Stimulated activated CD4-positive, alpha-beta T cell treated with anti-CD3 and anti-CD28 coated beads, Interleukin-15, amount 100 ng/mL, for 48 hours (primary cell): ENCODE results near the gene NPHP4.
"Not testable (repeated sequence)": the region's sequence is repeated elsewhere in the genome, so short reads cannot be mapped to it uniquely, and the experiment has no call there.

Experiments
- DNase-seq, 2 donors: peaks; one replicate each; pipeline ENCODE4 v3.0.0-alpha.2; 2020; ENCODE audit warnings: low read depth in 2 of 2

The NPHP4 gene

DNA sequence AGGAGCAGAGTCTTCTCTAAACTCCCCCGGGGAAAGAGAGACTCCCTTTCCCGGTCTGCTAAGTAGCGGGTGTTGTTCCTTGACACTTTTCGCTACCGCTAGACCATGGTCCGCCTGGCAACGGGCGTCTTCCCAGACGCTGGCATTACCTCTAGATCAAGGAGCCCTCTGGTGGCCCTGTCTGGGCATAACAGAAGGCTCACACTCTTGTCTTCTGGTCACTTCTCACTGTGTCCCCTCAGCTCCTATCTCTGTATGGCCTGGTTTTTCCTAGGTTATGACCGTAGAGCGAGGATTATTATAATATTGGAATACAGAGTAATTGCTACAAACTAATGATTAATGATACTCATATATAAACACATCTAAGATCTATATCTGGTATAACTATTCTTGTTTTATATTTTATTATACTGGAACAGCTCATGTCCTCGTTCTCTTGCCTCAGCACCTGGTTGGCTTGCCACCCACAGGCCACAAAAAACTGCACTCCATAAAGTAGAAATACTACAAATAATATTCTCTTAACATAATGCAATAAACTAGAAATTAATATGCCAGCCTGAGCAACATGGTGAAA is 98.4 kb downstream of the NPHP4 start:
- DNase-seq = not testable (repeated sequence)

DNA sequence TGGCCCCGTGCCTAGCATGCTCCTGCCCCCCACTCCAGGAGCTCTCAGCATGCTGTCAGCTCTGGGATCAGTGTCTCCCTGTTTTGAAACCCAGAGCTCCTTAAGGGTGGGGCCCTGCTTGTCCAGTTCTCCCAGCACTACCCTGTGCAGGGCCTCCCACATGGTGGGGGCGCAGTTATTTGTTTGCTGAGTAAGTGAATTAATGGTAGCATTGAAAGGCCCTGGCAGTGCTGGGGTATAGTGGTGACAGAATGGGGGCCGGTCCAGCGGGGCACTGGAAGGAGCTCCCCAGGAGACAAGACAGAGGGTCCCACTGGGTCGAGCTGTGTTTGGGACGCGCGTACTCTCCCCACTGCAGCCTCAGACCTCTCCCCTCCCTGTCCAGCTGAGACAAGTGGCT is 99.9 kb downstream of the NPHP4 start:
- no peak for DNase-seq

DNA sequence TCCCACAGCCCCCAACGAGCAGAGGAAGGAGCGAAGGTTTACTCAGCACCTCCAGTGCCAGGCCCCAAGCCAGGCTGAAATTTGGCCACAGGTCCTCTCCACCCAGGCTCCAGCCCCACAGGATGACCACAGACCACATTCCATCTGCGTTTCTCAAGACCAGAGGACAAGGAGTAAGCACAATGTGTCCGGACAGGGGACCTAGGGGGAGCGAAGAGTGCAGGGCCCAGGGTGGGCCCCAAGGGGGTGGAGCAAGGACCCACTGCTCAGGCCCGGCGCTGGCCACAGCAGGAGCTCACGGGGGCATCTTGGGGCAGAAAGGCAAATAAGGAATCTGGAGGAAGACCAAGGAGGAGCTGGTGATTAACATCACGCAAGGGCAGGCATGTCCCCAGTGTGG is 100.5 kb downstream of the NPHP4 start:
- DNase-seq = no peak

DNA sequence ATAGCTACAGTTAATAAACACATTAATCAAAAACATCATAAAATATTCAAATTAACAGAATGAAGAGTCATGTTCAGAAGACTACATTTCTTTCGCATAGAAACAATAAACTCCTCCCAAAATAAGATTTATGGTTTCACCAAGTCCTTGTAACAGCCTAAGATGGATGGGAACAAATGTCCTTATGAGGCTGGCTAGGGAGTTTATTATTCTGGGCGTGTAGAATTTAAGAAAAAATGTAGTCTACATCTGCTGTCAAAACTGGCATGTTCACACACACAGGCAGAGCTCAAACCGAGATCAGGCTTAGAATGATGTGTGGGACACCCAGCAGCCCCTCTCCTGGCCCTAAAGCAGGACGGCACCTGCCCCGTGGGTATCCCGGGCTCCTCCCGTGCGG is 101.1 kb downstream of the NPHP4 start:
- DNase-seq = no peak

DNA sequence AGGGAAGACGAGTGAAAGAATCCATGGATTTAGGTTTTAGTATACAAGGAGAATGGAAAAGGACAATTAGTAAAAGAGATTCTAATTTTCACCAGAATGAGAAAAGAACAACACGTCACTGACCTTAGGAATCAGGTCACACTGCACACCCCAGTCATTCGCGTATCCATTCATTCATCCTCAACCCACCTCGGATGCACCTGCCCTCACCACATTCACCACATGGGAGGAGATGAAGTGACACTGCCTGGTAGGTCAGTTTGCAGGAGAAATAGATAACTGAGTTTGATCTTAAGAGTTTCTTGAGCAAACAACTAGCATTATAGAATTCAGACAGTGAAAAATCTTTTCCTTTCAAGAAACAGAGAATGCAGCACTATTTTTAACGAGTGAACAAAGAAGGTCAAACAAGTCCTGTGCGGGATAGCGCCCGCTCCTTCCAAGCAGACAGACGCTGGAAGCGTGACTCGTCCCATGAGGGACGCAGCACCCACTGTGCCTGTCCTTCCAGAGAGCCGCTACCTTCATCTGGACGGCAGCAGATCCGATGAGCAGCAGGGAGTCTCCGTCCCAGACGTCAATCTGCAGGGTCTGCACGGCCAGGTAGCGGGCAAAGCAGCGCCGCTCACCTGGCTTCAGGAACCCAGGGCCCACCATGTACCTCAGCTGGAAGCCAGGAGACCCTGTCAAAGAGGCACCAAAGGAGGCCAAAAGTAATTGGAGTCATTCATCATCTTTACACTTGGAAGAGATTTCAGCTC is 101.7 kb downstream of the NPHP4 start:
- DNase-seq = no peak

DNA sequence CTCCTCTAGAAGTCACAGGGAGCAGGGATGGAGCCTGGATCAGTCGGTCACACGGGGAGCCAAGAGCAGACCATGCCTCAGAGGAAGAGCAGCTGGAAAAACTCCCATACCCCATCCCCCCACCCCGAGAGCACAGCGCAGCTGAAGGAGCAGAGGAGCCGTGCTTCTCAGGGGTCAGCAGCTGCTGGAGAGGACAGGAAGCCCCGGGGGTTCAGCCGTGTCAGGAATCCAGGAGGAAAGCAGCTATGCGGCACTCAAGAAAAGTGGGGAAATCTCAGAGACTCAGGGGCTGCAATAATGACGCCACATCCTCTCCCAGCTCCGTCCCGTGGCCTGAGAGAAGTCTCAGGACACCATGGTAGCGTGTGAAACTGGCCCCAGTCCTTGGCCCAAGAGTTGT is 102.3 kb downstream of the NPHP4 start:
- no peak for DNase-seq

DNA sequence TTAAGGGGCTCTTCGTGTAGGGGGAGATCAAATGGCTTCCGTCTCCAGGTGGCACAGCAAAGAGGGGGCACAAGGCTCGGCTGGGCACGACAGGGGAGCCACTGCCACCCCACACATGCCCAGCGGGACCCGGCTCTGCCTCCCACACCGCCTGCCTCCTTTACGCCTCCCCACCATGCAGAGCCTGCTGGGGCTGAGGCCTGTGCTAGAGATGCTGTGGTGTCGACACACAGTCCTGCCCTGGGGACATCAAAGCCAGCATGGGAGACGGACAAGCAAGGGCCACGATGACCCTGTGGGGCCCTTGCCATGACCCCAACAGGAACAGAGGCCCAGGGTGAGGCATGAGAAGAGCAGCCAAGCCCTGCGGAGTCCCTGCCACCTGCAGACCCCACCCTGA is 102.8 kb downstream of the NPHP4 start:
- no peak for DNase-seq

DNA sequence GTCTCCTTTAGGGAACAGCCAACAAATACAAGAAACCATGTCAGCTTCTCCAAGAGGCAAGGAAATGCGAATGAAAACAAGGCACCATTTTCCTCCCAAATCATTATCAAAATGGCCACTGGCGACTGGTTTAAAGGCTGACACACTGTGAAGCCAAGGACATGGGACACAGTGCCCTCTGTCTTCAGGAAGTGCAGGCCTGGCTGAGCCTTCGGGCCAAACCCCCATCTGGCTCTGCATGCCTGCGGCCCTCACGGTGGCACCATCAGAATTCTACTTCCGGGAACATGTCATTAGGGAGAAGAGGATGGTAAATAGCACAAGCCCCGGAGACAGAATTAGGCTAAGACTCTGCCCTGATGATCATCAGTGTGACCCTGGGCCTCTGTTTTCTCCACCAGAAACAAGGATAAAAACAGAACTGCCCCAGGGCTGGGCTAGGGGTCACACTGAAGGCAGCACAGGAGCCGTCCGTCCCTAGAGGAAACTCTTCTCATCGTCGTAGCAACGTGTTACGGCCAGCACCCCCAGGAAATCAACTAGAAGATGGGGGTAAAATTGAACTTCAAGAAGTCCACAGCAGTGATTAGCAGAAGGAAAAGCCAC is 103.5 kb downstream of the NPHP4 start:
- DNase-seq = no peak

DNA sequence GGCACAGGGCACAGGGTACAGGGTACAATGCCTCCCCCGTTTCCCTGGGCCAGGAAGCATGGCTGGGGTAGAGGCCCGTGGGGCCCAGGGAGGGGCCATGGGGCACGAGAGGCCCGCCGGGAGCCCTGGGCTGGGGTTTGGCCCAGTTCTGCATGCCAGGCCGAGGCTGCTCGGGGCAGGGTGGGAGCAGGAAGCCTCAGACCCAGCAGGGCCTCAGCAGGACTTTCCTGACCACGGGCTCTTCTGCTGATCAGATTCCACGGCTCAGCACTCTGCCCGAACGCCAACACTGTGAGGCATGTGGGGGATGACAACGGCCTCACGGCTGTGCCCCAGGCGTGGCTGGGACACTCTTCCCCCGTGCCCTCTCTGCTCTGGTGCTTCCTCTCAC is 104.3 kb downstream of the NPHP4 start:
- no peak for DNase-seq

DNA sequence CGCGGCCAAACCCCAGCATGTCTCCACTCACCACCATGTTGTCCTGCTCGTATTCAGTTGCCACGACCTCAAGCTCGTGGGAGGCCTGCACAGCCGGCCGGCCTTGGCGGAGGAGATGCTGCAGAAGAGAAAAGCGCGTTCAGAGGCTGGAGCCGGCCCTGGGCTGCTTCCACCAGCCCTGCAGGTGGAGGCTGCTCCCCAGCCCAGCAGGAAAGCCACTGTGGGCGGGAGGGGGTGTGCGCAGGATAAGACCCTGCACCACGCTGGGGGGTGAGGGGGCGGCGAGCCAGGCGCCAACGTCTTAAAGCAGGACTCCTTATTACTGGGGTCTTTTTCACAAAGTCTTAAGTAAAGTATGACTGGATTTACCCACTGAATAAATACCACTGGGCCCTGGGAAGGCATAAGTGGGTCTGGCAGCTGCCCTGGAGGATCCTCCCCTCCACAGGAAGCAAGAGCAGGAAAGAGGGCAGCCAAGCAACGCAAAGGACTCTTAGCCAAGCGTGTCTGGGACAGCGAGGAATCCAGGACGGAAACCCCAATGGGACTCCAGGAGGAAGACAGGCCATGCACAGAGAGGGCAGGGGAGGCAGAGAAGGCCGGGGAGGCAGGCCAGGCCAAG is 104.8 kb downstream of the NPHP4 start:
- DNase-seq = no peak

DNA sequence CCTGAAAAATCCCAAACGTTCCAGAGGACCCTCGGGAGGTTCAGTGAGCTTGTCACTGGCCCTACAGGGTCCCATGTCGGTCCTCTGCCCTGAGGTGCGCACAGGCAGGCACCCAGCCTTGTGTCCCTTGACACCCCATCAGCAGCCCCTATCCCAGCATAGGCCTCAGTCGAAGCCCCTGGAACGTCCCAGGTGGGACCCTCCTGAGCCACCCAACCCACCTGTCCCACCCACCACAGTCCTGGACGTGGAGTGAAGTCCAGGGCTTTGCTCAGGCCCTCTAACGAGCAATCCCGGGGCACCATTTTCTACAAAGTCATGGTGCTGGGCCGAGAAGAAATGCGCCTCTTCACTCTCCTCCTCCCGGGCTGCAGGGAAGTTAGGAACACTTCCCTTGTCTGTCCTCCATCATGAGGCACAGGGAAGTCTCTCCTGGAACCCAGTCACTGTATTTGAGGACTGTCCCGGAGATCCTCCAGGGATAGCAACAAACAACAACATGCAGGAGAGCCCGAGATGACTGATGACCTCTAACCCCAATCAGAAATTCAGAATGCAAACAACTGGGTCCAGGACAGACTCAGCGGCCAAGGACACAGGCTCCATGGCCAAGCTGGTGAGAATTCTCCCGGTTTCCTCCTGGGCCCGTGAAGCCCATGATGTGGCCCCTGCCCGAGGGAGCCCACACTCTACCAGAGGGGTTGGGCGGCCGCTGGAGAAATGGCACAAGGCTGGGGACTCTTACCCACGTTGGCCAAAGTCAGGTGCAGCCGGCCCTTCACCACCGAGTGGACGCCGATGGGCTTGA is 105.5 kb downstream of the NPHP4 start:
- no peak for DNase-seq

DNA sequence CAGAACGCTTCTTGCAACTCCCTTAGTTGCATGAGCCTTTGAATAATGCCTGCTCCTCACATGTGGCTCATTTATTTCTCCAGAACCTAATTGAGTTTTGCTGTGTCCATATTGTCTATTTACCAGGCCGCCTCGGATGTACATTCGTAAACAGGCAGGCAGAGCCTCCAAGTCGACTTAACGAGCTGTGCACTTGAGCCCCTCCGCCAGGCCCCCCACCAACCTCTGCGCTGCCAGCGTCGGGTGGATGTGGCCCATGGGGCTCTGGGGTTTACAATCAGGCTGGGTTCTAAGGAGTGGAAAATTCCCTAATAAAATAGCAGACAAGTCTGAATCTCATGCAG is 106.1 kb downstream of the NPHP4 start:
- DNase-seq = no peak

DNA sequence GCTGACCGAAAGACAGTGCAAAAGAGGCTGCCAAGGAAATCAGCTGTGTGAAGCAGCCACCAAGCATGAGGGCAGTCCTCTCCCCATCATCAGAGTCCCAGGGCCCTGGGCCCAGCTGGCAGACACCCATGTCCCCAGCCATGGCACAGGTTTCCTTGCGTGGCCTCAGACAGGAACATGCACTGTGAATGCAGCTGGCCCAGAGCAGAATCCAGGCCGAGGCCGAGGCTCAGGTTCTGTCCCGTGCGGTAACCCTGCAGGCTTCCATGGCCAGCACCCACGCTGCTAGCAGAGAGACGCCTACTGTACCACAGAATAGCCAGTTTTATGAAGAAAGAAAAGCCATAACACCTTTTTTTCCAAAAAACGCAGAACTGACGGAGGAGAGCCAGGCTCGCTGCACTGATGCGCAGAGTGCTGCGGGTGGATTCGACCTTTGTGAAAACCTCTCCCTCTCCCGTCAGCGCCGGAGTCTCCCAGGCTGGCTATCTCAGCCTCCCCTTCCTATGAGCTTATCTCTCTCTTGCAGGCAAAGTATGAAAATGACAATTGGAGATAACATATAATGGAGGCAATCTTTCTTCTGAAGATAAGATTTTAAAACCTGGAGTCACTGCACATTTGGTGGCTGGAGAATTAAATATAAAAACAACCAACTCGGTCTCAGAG is 106.6 kb downstream of the NPHP4 start:
- no peak for DNase-seq

DNA sequence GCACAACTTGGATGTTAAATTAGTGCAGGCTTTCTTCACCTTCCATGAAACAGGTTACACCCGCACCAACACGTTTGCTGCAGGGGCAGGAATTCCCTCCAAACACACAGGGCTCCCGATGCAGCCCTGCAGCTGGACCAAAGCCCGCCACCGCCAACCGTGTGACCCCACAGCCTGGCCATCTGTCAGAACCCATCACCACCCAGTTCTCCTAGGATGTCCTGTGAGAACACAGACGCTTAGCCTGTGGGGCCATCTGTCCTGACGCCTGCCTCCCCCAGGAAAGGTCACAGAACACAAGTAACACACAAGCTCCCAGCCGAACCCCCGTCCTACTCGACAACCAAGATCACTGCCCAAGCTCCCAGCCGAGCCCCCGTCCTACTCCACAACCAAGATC is 108.1 kb downstream of the NPHP4 start:
- DNase-seq = no peak

DNA sequence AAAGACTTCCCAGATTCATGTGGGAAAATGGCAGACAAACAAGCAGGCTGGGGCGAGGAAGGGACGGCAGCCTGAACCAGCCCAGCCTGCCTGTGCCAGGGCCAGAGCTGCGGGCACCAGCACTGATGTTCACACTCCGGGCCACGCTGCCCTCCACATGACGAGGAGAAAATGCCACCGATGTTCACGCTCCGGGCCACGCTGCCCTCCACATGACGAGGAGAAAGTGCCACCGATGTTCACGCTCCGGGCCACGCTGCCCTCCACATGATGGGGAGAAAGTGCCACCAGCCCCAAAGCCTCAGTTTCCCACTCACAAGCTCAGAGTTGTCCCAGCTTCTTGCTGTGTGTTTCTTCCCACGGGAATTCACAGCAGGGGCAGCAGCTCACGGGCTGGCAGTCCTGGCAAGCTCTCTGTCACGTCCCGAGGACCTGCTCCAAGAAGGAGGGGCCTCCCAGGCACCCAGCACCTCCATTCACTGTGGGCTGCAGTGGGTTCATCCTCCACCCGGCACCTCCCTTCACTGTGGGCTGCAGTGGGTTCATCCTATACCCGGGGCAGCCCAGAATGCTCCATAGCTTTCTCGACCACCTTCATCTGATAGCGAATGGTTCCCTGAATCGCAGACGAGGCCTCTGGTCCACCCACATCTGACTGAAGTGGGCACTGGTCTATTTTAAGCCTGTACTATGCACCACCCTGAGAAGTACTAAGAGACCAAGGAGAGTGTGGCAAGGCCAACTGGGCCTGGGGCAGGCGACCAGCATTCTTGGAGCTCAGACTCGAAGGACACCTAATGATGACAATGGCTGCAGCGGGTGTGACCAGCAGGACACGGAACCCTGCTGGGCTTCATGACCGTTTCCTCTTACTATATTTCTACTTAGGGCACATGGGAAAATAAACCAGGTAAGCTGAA is 108.8 kb downstream of the NPHP4 start:
- DNase-seq = no peak

DNA sequence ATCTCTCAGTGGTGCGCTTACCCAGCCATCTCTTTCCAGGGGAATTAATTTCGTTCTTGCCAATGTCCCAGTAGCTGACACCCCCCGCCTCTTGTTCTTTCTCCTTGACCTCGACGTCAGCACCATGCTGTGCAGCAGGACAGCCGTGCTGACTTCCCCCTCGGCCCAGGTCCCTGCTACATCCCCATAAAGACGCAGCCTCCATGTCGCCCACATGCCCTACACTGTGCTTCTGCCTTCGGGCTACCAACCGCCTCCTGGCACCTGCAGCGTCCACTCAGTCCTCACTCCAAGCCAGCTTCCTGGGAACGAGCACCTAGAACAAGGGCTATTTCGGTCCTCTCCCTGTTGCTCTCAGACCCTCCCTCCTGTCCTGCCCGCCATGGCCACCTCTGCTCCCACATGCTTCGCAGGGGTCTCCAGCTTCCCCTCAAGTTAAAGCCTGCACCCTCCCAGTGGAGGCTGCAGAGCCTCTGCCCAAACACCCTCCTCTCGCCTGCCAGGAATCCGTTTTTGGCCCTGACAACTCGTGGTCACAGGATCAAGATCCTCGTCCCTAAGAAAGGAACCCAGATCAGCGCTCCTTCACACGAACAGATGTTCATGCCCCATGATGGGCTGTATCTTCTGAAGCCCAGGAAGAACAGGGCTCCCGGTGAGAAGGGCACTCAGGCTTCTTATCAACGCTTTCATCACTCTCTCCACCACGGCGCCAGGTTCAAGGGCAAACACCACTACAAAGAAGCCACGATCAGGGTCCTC is 109.7 kb downstream of the NPHP4 start:
- DNase-seq = no peak

DNA sequence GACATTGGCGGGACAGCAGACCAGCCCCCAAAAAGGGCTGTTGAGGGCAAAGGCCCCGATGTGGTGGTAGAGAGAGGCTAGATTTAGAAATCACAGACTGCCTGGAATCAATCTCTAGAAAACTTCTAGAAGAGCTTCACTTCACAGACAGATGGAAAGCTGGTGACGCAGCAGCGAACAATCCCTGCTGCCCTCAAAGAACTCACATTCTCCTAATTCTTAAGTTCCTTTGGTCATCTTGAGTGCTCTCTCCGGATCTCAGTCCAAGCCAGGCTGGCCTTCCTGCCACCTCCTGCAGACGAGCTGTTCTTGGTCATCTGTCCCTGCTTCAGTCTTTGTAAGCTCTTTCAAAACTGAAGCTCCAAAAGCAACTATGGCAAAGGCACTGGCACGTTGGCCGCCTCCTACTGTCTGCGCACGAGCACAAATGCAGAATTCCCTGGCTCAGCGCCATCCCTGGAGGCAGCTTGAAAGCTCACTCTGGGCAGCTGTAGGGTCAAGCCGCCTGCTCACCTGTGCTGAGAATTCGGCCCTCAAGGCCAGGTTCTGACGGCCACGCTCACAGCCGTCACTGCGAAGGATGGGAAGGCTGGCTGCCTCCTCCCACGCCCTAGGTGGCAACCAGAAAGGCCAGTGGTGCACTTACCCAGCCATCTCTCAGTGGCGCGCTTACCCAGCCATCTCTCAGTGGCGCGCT is 110.6 kb downstream of the NPHP4 start:
- DNase-seq = no peak

DNA sequence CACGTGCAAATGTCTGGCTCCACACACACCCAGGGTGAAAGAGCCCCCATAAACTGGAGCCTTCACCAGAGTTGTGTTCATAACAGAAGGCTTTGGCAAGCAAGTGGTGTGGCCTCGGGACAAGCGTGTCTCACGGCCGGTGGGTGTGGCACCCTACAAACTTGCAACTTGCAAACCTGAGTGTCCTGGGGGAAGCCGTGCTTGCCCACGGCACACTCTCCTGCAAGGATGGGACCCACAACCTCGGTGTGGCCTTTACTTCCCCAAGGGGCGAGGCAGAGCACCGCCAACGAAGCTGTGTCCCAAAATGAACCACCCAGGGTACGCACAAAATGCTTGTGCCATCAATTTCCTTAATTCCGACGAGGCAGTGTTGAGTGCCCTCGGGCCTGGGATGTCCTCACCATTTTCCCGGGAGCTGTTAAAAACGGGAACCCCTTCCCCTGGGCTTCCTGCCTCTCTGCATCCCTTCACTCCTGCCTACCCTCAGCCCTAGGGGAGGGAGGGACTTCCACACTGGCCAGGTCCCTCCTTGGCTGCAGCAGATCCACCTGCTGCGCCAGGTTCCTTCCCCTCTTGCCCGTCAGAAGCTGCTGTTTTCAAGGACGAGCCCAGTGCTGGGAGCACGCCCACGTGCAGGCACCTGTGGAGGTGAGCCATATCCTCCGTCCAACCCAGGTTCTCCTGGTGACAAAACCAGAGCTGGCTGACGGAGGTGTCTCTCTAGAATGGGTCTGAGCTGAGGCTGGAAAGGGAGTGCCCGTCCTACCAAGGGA is 111.4 kb downstream of the NPHP4 start:
- DNase-seq = no peak
